Stimulated activated CD4-positive, alpha-beta T cell treated with anti-CD3 and anti-CD28 coated beads, TNF-alpha, amount 100 ng/mL, for 24 hours (primary cell): Measurements from ENCODE around the gene GJA1.

Experiments
- DNase-seq, 3 experiments: peaks; one replicate each; pipeline ENCODE4 v3.0.0-alpha.2; 2020; ENCODE audit warnings: low read depth in 3 of 3

The GJA1 gene

DNA sequence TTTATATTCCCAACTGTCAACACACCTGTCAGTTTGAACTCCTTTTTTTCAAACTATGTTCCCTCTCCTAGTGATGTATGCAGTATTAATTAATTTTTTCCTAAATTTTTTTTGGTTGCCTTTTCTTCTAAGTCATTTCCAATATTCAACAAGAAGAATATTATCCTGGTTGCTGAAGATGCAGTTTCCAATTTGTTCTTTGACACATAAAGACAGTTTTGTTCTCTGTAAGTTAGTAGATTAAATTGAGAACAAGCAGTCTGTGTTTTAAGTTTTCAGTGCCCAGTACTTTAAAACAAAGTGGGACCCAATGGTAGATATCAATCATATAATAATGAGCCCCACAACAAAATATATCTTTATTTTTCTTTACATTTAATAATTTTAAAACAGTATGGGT, 47.3 kb downstream of the GJA1 start:
- no peak for DNase-seq

DNA sequence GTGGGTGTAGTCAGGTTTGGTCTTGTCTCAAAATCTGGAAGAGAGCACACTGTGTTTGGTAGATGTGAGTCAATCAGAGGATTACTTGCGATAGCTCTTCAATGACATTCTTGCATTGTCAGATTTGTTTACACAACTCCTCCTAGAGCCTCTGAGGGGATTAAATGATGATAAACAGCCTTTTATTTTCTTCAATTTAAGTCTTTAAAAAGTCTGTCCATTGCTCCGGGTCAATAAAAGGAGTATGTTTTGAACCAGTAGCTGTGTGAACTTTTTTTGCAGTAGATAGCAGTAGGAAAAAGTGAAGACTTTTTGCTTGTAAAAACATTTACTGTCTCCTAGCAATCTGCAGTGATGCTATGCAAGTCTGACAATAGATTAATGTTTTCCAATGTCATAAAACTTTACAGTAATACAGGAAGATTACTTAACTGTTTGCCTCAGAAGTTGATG, 49.9 kb downstream of the GJA1 start:
- no peak for DNase-seq

DNA sequence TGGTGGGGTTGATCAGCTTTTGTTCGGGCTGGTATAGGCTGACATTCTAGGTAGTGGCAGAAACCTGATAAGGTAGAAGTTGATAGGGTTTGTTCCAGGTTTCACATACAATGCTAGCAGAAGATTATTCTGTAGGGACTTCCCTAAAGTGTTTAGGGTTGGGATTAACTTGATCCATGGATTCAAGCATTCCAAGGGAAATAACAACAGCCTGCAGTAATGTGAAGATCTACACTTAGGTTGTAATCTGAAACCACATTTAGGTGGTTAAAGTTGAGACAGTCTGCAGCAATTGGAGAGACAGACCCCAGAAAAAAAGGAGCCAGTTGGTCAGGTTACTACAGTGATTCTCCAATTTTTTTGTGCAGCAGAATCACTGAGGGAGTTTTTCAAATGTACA, 56.1 kb downstream of the GJA1 start:
- DNase-seq, result no peak

DNA sequence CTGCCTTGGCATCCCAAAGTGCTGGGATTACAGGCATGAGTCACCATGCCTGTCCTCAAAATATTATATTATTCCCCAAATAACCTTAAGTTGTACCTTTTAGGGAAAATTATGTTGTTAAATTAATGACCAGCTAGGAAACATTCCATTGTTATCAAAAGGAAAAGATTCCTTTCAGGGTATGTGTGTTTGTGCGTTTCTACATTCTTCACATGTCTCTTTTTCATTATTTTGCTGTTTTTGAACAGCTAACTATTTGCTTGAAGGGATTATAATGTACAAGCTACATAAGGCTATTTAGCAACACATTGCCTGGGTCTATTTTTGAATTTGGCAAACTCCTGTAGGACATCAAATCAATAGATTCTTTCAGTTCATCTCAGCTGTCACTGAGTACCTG, 57.1 kb downstream of the GJA1 start:
- no peak for DNase-seq

DNA sequence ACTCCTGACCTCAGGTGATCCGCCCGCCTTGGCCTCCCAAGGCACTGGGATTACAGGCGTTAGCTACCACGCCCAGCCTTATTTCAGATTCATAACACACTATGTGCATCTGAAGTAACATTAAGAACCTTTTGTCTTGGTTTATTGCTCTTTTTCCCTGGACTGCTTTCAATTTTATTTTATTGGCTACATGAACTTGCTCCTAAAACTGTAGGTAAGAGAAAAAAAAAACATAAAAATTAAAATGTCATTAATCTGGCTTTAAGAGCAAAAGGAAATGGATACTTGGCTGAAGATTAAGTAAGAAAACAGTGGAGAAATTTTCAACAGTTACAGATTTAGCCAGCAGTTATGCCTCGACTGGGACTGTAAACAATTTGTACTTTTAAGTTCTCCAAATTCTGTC, 62.5 kb downstream of the GJA1 start:
- DNase-seq, result no peak

DNA sequence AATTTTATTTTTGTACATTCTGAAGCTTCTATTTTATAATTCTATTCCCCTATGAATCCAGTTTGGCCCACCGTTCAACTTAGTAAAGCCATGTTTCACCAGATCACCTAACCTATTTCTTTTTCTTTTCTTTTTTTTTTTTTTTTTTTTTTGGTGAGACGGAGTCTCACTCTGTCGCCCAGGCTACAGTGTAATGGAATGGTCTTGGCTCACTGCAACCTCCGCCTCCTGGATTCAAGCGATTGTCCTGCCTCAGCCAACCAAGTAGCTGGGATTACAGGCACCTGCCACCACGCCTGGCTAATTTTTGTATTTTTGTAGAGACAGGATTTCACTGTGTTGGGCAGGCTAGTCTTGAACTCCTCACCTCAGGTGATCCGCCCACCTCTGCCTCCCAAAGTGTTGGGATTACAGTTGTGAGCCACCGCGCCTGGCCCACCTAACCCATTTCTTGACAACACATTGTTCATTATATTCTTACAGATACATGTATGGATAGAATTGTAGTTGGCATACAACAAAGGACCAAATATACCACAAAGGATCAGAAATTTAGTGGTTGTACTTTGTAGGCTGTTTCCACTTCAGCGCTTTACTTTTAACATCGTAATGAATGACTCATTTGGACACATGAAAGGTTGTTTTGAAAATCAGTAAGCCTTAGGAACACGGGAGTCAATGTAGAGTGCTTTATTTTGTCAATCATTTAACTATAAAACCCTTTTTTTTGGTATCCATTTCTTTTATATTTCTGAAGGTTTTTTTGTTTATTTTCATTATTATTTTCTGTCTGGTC, 63.2 kb downstream of the GJA1 start:
- no peak for DNase-seq
